Cardiac muscle cell (in vitro differentiated cells and primary cell): ENCODE data around the gene IL13RA2. TPM values are rescaled to one million over a fixed set of nuclear protein-coding genes. Genes with fewer than 3 reads are reported as not detected.

Source experiments
- DNase-seq, 2 donors: peaks; one replicate each; pipeline versions ENCODE4 v3.0.0 to v3.0.0-alpha.2; 2010 to 2017; ENCODE audit warnings: low read depth in 1 of 2, low spot score in 1 of 2
- H3K27ac ChIP-seq: fragments of 200-600 bp; sonication (generic); 2 replicates; pipeline ENCODE4 v1.5.1; 2016
- H3K27me3 ChIP-seq: fragments of 200-600 bp; sonication (generic); 2 replicates; pipeline ENCODE4 v1.6.0; 2016; ENCODE audit warnings: control low read depth
- H3K36me3 ChIP-seq: fragments of 200-600 bp; sonication (generic); 2 replicates; pipeline ENCODE4 v1.5.1; 2016; ENCODE audit warnings: control low read depth
- H3K4me1 ChIP-seq: fragments of 200-600 bp; sonication (generic); 2 replicates; pipeline ENCODE4 v1.8.1; 2017; ENCODE audit warnings: low read depth, mild to moderate bottlenecking, mixed run types
- H3K4me3 ChIP-seq: fragments of 200-600 bp; sonication (generic); 2 replicates; pipeline ENCODE4 v1.5.1; 2016; ENCODE audit warnings: mild to moderate bottlenecking
- H3K9me3 ChIP-seq: fragments of 200-600 bp; sonication (generic); 2 replicates; pipeline ENCODE4 v1.5.1; 2017; ENCODE audit warnings: low read depth, mild to moderate bottlenecking, control low read depth
- CTCF ChIP-seq: IDR thresholded peaks from 2 replicates; pipeline ENCODE4 v1.5.1; 2012; ENCODE audit warnings: low read depth, mild to moderate bottlenecking, low read length
- polyA plus RNA-seq: library from polyadenylated mRNA; unstranded; fragments of >200 nt; fragmentation: Nextera tagmentation; extraction: Ambion mirVana; gene quantifications from 2 replicates; pipeline ENCODE4 v1.2.1, GENCODE V29; 2016
- total RNA-seq: library from RNA; depleted of rRNA; stranded (reverse); fragments of >200 nt; gene quantifications from 2 replicates; pipeline ENCODE4 v1.2.3, GENCODE V29; 2016

Gene IL13RA2
- total and polyA plus RNA-seq, 2 experiments from 2014 or later = not detected

GRCh38 chrX:115030625-115031024, 13.2 kb upstream of the IL13RA2 start:
- Histone ChIP-seq H3K27ac (no peak overlapping the region), H3K9me3 (no peaks in the 10 kb centered on the region), H3K4me3 (no peak overlapping the region), H3K4me1 (no peaks in the 10 kb centered on the region), H3K27me3 (no peaks in the 10 kb centered on the region), H3K36me3 (no peaks in the 10 kb centered on the region)
- no peak for TF ChIP-seq CTCF
- no peak for DNase-seq

- Histone ChIP-seq H3K4me3 (no peak overlapping the region), H3K9me3 (no peaks in the 10 kb centered on the region), H3K27ac (no peak overlapping the region), H3K36me3 (no peaks in the 10 kb centered on the region), H3K27me3 (no peaks in the 10 kb centered on the region), H3K4me1 (no peaks in the 10 kb centered on the region)
- DNase-seq = peak in 1 of 2 donors; percentile 46
- no peak for TF ChIP-seq CTCF
These were observed 12.6 kb upstream of the IL13RA2 start for GRCh38 chrX:115029869-115030570.

GRCh38 chrX:115029440-115029839, 12.0 kb upstream of the IL13RA2 start:
- no peak overlapping the region for H3K4me3 ChIP-seq
- H3K9me3 ChIP-seq = no peaks in the 10 kb centered on the region
- H3K36me3 ChIP-seq = no peaks in the 10 kb centered on the region
- H3K27ac ChIP-seq = no peak overlapping the region
- H3K4me1 ChIP-seq = no peaks in the 10 kb centered on the region
- no peak for TF ChIP-seq CTCF
- DNase-seq = no peak
- H3K27me3 ChIP-seq = no peaks in the 10 kb centered on the region

- Histone ChIP-seq H3K27ac (no peak overlapping the region), H3K9me3 (no peaks in the 10 kb centered on the region), H3K36me3 (no peaks in the 10 kb centered on the region), H3K4me3 (no peak overlapping the region), H3K4me1 (no peaks in the 10 kb centered on the region), H3K27me3 (no peaks in the 10 kb centered on the region)
- no peak for TF ChIP-seq CTCF
- DNase-seq = no peak
These were observed 6.4 kb upstream of the IL13RA2 start for GRCh38 chrX:115023811-115024210.

- H3K9me3 ChIP-seq = no peaks in the 10 kb centered on the region
- no peak overlapping the region for H3K27ac ChIP-seq
- H3K4me3 ChIP-seq = no peak overlapping the region
- no peaks in the 10 kb centered on the region for H3K36me3 ChIP-seq
- no peaks in the 10 kb centered on the region for H3K27me3 ChIP-seq
- TF ChIP-seq CTCF = no peak
- DNase-seq = peak in 1 of 2 donors; percentile 70
- H3K4me1 ChIP-seq = no peaks in the 10 kb centered on the region
These were observed 5.7 kb upstream of the IL13RA2 start for GRCh38 chrX:115023139-115023538.
